Type B pancreatic cell (in vitro differentiated cells): ENCODE measurements around the gene FAM229B. TPM values are rescaled to one million over a fixed set of nuclear protein-coding genes. Genes with fewer than 3 reads are reported as not detected.

Source experiments
- DNase-seq: peaks from one replicate; pipeline ENCODE4 v3.0.0; 2021; ENCODE audit warnings: mixed read lengths; ENCODE audit not compliant: unreplicated experiment; ENCODE audit errors: extremely low spot score
- H3K27ac Mint-ChIP-seq: 2 replicates; pipeline ENCODE4 v1.8.0; 2021; ENCODE audit warnings: mild to moderate bottlenecking, mixed read lengths
- H3K27me3 Mint-ChIP-seq: 2 replicates; pipeline ENCODE4 v1.8.0; 2021; ENCODE audit warnings: mixed read lengths
- H3K36me3 Mint-ChIP-seq: 2 replicates; pipeline ENCODE4 v1.8.0; 2021; ENCODE audit warnings: mixed read lengths
- H3K4me1 Mint-ChIP-seq: one replicate; pipeline ENCODE4 v1.8.0; 2021; ENCODE audit warnings: mixed read lengths; ENCODE audit not compliant: unreplicated experiment
- H3K4me3 Mint-ChIP-seq: 2 replicates; pipeline ENCODE4 v1.8.0; 2021; ENCODE audit warnings: mild to moderate bottlenecking, mixed read lengths
- H3K9me3 Mint-ChIP-seq: 2 replicates; pipeline ENCODE4 v1.8.0; 2021; ENCODE audit warnings: mixed read lengths
- CTCF ChIP-seq: fragments of 200-600 bp; sonication (generic); conservative IDR thresholded peaks from 2 replicates; pipeline ENCODE4 v1.5.0; 2021; ENCODE audit warnings: antibody characterized with exemption, mild to moderate bottlenecking
- total RNA-seq: library from RNA; stranded (reverse); gene quantifications from 2 replicates; pipeline ENCODE4 v1.2.1, GENCODE V29; 2021; ENCODE audit warnings: low replicate concordance

Gene FAM229B
- total RNA-seq, 1 donor from 2014 or later = 29.8 TPM

GRCh38 chr6:112114577-112115223 is 27.3 kb downstream of the FAM229B start:
- H3K9me3 Mint-ChIP-seq = no peaks in the 10 kb centered on the region
- H3K4me3 Mint-ChIP-seq = no peak overlapping the region
- H3K27ac Mint-ChIP-seq = no peak overlapping the region
- H3K36me3 Mint-ChIP-seq = no peaks in the 10 kb centered on the region
- H3K4me1 Mint-ChIP-seq = no peaks in the 10 kb centered on the region
- DNase-seq = no peak
- no peak for TF ChIP-seq CTCF
- H3K27me3 Mint-ChIP-seq = no peaks in the 10 kb centered on the region

GRCh38 chr6:112116221-112116620 is 28.8 kb downstream of the FAM229B start:
- peak; percentile 46 for TF ChIP-seq CTCF
- no peak for DNase-seq
- H3K4me3 Mint-ChIP-seq = no peak overlapping the region
- H3K27ac Mint-ChIP-seq = no peak overlapping the region
- no peaks in the 10 kb centered on the region for H3K27me3 Mint-ChIP-seq
- H3K4me1 Mint-ChIP-seq = no peaks in the 10 kb centered on the region
- H3K9me3 Mint-ChIP-seq = no peaks in the 10 kb centered on the region
- no peaks in the 10 kb centered on the region for H3K36me3 Mint-ChIP-seq

- Mint-ChIP-seq H3K27ac (no peak overlapping the region), H3K36me3 (no peaks in the 10 kb centered on the region)
- TF ChIP-seq CTCF = no peak
Measured at GRCh38 chr6:112117554-112117953, 30.2 kb downstream of the FAM229B start.

GRCh38 chr6:112118034-112118433 is 30.6 kb downstream of the FAM229B start:
- H3K9me3 Mint-ChIP-seq = no peaks in the 10 kb centered on the region
- no peak for DNase-seq
- H3K4me3 Mint-ChIP-seq = no peak overlapping the region
- H3K27me3 Mint-ChIP-seq = no peaks in the 10 kb centered on the region
- H3K4me1 Mint-ChIP-seq = no peaks in the 10 kb centered on the region
- H3K36me3 Mint-ChIP-seq = no peaks in the 10 kb centered on the region
- no peak for TF ChIP-seq CTCF
- no peak overlapping the region for H3K27ac Mint-ChIP-seq

More at GRCh38 chr6:112117554-112117953, 30.2 kb downstream of the FAM229B start:
- Mint-ChIP-seq H3K9me3 (no peaks in the 10 kb centered on the region), H3K4me1 (no peaks in the 10 kb centered on the region), H3K27me3 (no peaks in the 10 kb centered on the region), H3K4me3 (no peak overlapping the region)
- DNase-seq = no peak

GRCh38 chr6:112122756-112123155 is 35.4 kb downstream of the FAM229B start:
- no peaks in the 10 kb centered on the region for H3K4me1 Mint-ChIP-seq
- no peaks in the 10 kb centered on the region for H3K27me3 Mint-ChIP-seq
- H3K9me3 Mint-ChIP-seq = no peaks in the 10 kb centered on the region
- peaks cover 6% of the 10 kb centered on the region for H3K36me3 Mint-ChIP-seq
- no peak overlapping the region for H3K4me3 Mint-ChIP-seq
- no peak for TF ChIP-seq CTCF
- no peak for DNase-seq
- no peak overlapping the region for H3K27ac Mint-ChIP-seq
